Dermis lymphatic vessel endothelial cell (primary cell): ENCODE measurements around the gene SFRP4. TPM values are rescaled to one million over a fixed set of nuclear protein-coding genes. Genes with fewer than 3 reads are reported as not detected.

ENCODE experiments used
- total RNA-seq: library from RNA; depleted of rRNA; stranded (reverse); fragments of >200 nt; gene quantifications from 2 replicates; pipeline ENCODE4 v1.2.1, GENCODE V29; 2014

Gene SFRP4
- total RNA-seq = under 0.01 TPM in 1 of 2 replicates, not detected in the other

DNA sequence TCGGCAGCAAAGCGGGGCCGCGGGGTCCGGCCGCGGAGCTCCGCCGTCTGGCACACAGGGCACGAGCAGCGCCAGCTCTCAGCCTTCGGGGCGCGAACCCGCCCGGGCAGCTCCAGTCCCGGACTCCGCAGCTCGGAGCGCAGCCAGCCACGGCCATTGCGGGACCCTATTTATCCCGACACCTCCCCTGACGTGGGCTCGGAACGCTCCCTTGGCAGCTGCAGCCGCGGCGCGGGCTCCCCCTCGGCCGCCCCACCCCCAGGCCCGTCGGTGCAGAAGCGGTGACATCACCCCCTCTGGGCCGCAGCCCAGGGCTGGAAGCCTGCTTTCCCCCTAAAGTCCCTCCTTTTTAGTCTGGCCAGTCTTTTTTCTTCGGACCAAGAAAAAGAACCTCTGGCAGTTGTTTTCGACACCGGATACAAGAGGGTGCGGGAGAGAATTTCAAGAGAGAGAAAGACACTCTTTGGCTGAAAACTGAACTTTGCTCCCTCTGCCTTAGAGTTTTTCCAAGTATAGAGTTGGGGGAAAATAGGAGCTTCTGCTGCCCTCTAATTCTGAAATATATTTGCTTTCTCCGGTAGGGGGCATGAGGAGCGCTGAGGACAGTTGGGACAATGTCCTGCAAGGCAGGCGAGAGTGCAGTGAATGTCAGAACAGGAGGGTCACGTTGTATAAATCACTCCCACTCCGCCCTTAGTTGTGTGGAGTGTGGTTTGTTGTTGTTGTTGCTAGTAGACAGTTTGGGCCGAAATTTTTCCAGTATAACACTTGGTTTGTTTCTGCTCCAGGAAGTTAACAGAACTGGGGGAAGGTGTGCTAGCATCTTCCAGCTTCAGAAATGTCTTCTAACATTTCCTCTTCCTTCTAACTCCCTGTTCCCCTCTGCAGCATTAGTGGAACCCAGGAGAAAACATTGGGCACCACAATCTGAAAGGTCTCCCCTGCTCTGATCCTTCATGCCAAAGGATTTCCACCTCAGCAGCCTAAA, at the start of gene SFRP4:
Gene SFRP4, minus strand, starts transcription at position 145 of the 988 bp plus-strand sequence. CDS start 280 bp downstream, outside the sequence.

DNA sequence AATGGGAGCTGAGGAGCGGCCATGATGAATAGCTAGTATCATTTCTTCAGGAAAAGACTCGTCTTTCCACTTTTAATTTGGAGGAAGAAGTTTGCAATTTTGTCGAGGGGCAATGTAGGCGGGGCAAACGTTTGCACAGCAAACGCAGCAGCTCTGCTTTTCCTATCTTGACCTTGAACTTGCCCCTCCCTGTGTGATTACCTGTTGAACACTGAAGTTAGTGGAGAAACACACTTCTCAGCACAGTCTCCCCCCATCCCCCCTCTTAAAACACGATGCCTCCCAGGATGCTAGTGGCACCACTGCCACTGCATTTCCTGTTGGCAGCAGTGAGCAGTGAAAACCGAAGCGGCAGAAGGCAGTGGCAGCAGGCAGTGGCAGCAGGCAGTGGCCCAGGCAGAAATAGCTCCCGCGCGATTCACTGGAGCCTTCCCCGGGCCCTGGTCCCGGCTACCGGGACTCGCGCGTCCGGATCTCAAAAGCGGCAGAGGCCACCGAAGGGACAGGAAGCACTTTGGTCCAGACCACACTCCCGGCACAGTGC, 3.8 kb upstream of the SFRP4 start, which contains the start of gene EPDR1:
Gene EPDR1, plus strand, starts transcription at position 336 of the 544 bp plus-strand sequence. CDS start 300 bp downstream, outside the sequence.

Other genes with a start within 250 kb of the SFRP4 start
- not detected in 2 replicates for gene GPR141, start 233.1 kb downstream of the SFRP4 start, total RNA-seq
- gene NME8, start 68.2 kb downstream of the SFRP4 start, total RNA-seq = not detected in 2 replicates
- 0.69 and 3.3 TPM in 2 replicates for gene EPDR1, start 3.8 kb upstream of the SFRP4 start, total RNA-seq